IPS-NIHi7 (cell line): Measurements from ENCODE around the gene TTC7B.

ENCODE experiments used
- DNase-seq: peaks from one replicate; pipeline ENCODE4 v3.0.0; 2012; ENCODE audit warnings: mixed read lengths; ENCODE audit errors: extremely low spot score

The TTC7B gene

GRCh38 chr14:90704738-90705392, 111.4 kb downstream of the TTC7B start:
- DNase-seq: no peak

GRCh38 chr14:90703841-90704737, 112.1 kb downstream of the TTC7B start:
- no peak for DNase-seq

- no peak for DNase-seq
Observed at GRCh38 chr14:90700933-90701776, 115.1 kb downstream of the TTC7B start.

- DNase-seq: no peak
Observed at GRCh38 chr14:90699016-90699415, 117.2 kb downstream of the TTC7B start.

GRCh38 chr14:90698379-90698869, 117.8 kb downstream of the TTC7B start:
- no peak for DNase-seq

- DNase-seq: peak; percentile 91
Observed at GRCh38 chr14:90697577-90698206, 118.5 kb downstream of the TTC7B start.

- DNase-seq: no peak
Observed at GRCh38 chr14:90697132-90697531, 119.1 kb downstream of the TTC7B start.

GRCh38 chr14:90696720-90697119, 119.5 kb downstream of the TTC7B start:
- no peak for DNase-seq

GRCh38 chr14:90695997-90696660, 120.1 kb downstream of the TTC7B start:
- DNase-seq: no peak

- no peak for DNase-seq
Observed at GRCh38 chr14:90693413-90693812, 122.8 kb downstream of the TTC7B start.

GRCh38 chr14:90692826-90693225, 123.4 kb downstream of the TTC7B start:
- no peak for DNase-seq

- no peak for DNase-seq
Observed at GRCh38 chr14:90692061-90692460, 124.2 kb downstream of the TTC7B start.

- no peak for DNase-seq
Observed at GRCh38 chr14:90691627-90692026, 124.6 kb downstream of the TTC7B start.

GRCh38 chr14:90687680-90688079, 128.6 kb downstream of the TTC7B start:
- DNase-seq: no peak

- DNase-seq: no peak
Observed at GRCh38 chr14:90682615-90683014, 133.6 kb downstream of the TTC7B start.

GRCh38 chr14:90681929-90682328, 134.3 kb downstream of the TTC7B start:
- DNase-seq: no peak

GRCh38 chr14:90678846-90679362, 137.3 kb downstream of the TTC7B start:
- DNase-seq: no peak

- no peak for DNase-seq
Observed at GRCh38 chr14:90678420-90678819, 137.8 kb downstream of the TTC7B start.

GRCh38 chr14:90677484-90678050, 138.7 kb downstream of the TTC7B start:
- no peak for DNase-seq

- DNase-seq: no peak
Observed at GRCh38 chr14:90676912-90677311, 139.3 kb downstream of the TTC7B start.
